RWPE2 (cell line): Measurements from ENCODE around the gene SCNN1B.
"Not testable (repeated sequence)": the region's sequence is repeated elsewhere in the genome, so short reads cannot be mapped to it uniquely, and the experiment has no call there.

Source experiments
- ATAC-seq: fragments of 200-7000 bp; cut with Tn5 transposase; 3 replicates; pipeline ENCODE4 v1.9.1; 2021; ENCODE audit warnings: low read depth
- DNase-seq: peaks from one replicate; pipeline ENCODE4 v3.0.0-alpha.2; 2020; ENCODE audit warnings: low spot score
- H3K27ac ChIP-seq: fragments of 450-650 bp; 2 replicates; pipeline ENCODE4 v1.5.1; 2017; ENCODE audit warnings: mild to moderate bottlenecking; ENCODE audit not compliant: poor library complexity, severe bottlenecking
- H3K27me3 ChIP-seq: fragments of 250-450 bp; sonication (Bioruptor Pico); 2 replicates; pipeline ENCODE4 v1.5.1; 2021; ENCODE audit warnings: mild to moderate bottlenecking, moderate library complexity; ENCODE audit not compliant: insufficient read depth, poor library complexity, severe bottlenecking
- H3K36me3 ChIP-seq: fragments of 250-450 bp; sonication (Bioruptor Pico); 2 replicates; pipeline ENCODE4 v1.5.1; 2020; ENCODE audit warnings: low read depth, mild to moderate bottlenecking, moderate library complexity
- H3K4me1 ChIP-seq: fragments of 250-450 bp; sonication (Bioruptor Pico); 2 replicates; pipeline ENCODE4 v1.5.1; 2021; ENCODE audit warnings: mild to moderate bottlenecking, moderate library complexity; ENCODE audit not compliant: insufficient read depth, poor library complexity, severe bottlenecking
- H3K4me3 ChIP-seq: fragments of 250-450 bp; sonication (Bioruptor Pico); 2 replicates; pipeline ENCODE4 v1.5.1; 2021; ENCODE audit warnings: mild to moderate bottlenecking, moderate library complexity; ENCODE audit not compliant: severe bottlenecking
- H3K9me3 ChIP-seq: fragments of 250-450 bp; sonication (Bioruptor Pico); 2 replicates; pipeline ENCODE4 v1.5.1; 2021; ENCODE audit warnings: mild to moderate bottlenecking, moderate library complexity; ENCODE audit not compliant: severe bottlenecking
- CTCF ChIP-seq: fragments of 450-650 bp; IDR thresholded peaks from one replicate; pipeline ENCODE4 v1.5.1; 2017; ENCODE audit warnings: mild to moderate bottlenecking, moderate library complexity; ENCODE audit not compliant: poor library complexity, severe bottlenecking

Gene SCNN1B

GRCh38 chr16:23293016-23293415 is 9.1 kb upstream of the SCNN1B start:
- H3K9me3 ChIP-seq, result no peaks in the 10 kb centered on the region
- ATAC-seq, result no peak
- DNase-seq, result no peak
- no peaks in the 10 kb centered on the region for H3K36me3 ChIP-seq
- no peaks in the 10 kb centered on the region for H3K27me3 ChIP-seq
- H3K27ac ChIP-seq, result no peak overlapping the region
- H3K4me3 ChIP-seq, result no peak overlapping the region
- TF ChIP-seq CTCF, result no peak
- peaks cover 5% of the 10 kb centered on the region for H3K4me1 ChIP-seq

DNA sequence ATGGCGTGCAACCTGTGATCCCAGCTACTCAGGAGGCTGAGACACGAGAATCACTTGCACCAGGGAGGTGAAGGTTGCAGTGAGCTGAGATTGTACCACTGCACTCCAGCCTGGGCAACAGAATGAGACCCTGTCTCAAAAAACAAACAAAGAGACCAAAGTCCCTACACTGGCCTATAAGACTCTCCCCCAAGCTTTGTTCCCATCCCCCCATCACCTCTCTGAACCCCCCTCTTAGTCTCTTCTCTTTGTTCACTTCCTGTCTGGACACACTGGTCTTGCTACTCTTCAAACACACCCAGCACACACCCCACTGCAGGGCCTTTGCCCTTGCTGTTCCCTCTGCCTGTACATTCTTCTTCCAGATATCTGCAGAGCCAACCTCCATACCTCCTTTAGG is 7.8 kb upstream of the SCNN1B start:
- H3K27ac ChIP-seq, result no peak overlapping the region
- TF ChIP-seq CTCF, result no peak
- no peaks in the 10 kb centered on the region for H3K9me3 ChIP-seq
- no peak overlapping the region for H3K4me3 ChIP-seq
- peaks cover 5% of the 10 kb centered on the region for H3K4me1 ChIP-seq
- no peaks in the 10 kb centered on the region for H3K36me3 ChIP-seq
- ATAC-seq (no peak), DNase-seq (no peak)
- no peaks in the 10 kb centered on the region for H3K27me3 ChIP-seq

- H3K9me3 ChIP-seq, result no peaks in the 10 kb centered on the region
- no peak overlapping the region for H3K4me3 ChIP-seq
- TF ChIP-seq CTCF, result peak; percentile 30
- H3K4me1 ChIP-seq, result no peaks in the 10 kb centered on the region
- peaks cover 12% of the 10 kb centered on the region for H3K27me3 ChIP-seq
- no peaks in the 10 kb centered on the region for H3K36me3 ChIP-seq
- no peak overlapping the region for H3K27ac ChIP-seq
- no peak; the same call in 2 of the 3 replicates for ATAC-seq
- no peak for DNase-seq
Observed at GRCh38 chr16:23296994-23297393, 5.1 kb upstream of the SCNN1B start.

DNA sequence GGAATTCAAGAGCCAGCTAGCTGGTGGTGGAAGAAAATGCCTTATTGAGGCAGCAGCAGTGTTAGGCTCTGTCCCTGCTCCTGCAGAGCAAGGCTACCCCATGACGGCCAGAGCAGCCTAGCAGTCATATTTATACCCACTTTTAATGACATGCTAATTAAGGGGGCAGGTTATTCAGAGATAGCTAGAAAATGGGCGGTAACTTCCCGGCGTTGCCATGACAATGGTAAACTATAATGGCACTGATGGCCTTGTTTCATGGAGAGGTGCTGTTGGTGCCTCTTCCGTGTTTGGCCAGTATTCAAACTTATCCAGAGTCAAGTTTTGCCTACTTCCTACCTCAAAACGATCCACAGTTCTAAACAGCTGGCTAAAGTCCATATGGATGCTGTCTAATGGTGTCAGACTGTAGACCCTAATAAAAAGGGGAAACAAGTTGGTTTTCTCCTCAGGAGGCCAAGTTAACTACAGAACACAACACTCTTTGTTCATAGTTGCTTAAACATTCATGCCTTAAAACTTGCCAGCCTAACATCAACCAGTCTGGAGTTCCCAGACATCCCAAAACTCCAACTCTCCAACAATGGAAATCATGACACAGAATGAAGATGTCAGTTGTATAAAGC is 3.7 kb upstream of the SCNN1B start:
- H3K36me3 ChIP-seq, result no peaks in the 10 kb centered on the region
- no peak for TF ChIP-seq CTCF
- no peak for ATAC-seq
- H3K27ac ChIP-seq, result no peak overlapping the region
- H3K27me3 ChIP-seq, result peaks cover 26% of the 10 kb centered on the region
- no peak overlapping the region for H3K4me3 ChIP-seq
- no peaks in the 10 kb centered on the region for H3K9me3 ChIP-seq
- H3K4me1 ChIP-seq, result no peaks in the 10 kb centered on the region
- no peak for DNase-seq

DNA sequence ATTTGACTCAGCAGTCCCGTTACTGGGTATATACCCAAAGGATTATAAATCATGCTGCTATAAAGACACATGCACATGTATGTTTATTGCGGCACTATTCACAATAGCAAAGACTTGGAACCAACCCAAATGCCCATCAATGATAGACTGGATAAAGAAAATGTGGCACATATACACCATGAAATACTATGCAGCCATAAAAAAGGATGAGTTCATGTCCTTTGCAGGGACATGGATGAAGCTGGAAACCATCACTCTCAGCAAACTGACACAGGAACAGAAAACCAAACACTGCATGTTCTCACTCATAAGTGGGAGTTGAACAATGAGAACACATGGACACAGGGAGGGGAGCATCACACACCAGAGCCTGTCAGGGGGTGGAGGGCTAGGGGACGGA is 2.3 kb upstream of the SCNN1B start:
- ATAC-seq, H3K4me1 ChIP-seq, H3K36me3 ChIP-seq, H3K27ac ChIP-seq, H3K4me3 ChIP-seq, H3K9me3 ChIP-seq, DNase-seq: not testable (repeated sequence)
- peaks cover 26% of the 10 kb centered on the region for H3K27me3 ChIP-seq
